ENCODE measurements around the gene ACYP2. TPM values are rescaled to one million over a fixed set of nuclear protein-coding genes. Genes with fewer than 3 reads are reported as not detected.
"Not testable (repeated sequence)": the region's sequence is repeated elsewhere in the genome, so short reads cannot be mapped to it uniquely, and the experiment has no call there.

The ACYP2 gene
- total RNA-seq, 2 donors from 2014 or later = 6.3 to 10.8 TPM

GRCh38 chr2:54120950-54121349 lies 5.5 kb downstream of the ACYP2 start:
- DNase-seq (ENCODE audit: low spot score in 2 of 2) (no peak), ATAC-seq (no peak)
- Mint-ChIP-seq H3K36me3 (peaks cover 18 to 40% of the 10 kb centered on the region in 2 donors), H3K27ac (no peak overlapping the region), H3K9me3 (peaks cover 0 to 14% of the 10 kb centered on the region in 2 donors)

DNA sequence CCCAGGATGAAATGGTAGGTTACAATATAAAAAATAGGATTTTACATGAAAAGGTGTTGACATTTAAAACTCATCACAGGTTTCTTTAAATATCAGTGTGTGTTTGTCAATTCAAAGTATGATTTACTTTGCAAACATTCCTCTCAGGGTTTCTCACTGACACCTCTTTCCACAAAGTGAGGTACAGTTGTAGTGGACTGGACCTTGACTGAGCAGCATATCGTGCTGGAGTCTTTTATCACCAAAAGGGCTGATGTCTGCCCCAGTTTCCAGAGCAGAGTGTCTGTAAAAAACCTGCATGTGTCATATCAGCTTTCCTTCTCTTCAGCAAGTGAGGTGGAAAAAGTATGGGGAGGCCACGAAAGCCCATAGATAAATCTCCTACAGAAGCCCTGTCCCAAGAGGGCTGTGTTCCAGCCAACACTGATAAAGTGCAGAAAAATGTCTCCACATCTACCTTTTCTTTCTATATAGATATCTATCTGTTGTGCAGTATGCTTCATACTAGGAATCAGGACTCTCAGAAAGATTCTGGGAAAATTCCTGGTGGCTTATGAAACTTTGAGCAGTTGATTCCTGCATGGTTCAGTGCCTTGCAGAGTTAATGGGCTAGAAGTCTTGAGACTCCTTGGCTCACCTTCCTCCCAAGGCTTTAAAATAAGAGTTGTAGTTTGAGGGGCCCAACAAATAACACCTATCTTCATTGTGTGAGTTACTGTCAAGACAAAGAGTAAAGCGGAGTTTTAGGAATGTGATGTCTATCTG lies 6.9 kb downstream of the ACYP2 start:
- Mint-ChIP-seq H3K36me3 (peaks cover 12 to 30% of the 10 kb centered on the region in 2 donors), H3K9me3 (peaks cover 0 to 8% of the 10 kb centered on the region in 2 donors), H3K27ac (peak overlapping the region in 1 of 2 donors; percentile 24)
- ATAC-seq (no peak), DNase-seq (ENCODE audit: low spot score in 2 of 2) (no peak)

GRCh38 chr2:54122939-54123338 lies 7.5 kb downstream of the ACYP2 start:
- Mint-ChIP-seq H3K27ac (no peak overlapping the region), H3K9me3 (peaks cover 0 to 7% of the 10 kb centered on the region in 2 donors), H3K36me3 (peaks cover 12 to 24% of the 10 kb centered on the region in 2 donors)
- DNase-seq (ENCODE audit: low spot score in 2 of 2) = no peak
- no peak for ATAC-seq

DNA sequence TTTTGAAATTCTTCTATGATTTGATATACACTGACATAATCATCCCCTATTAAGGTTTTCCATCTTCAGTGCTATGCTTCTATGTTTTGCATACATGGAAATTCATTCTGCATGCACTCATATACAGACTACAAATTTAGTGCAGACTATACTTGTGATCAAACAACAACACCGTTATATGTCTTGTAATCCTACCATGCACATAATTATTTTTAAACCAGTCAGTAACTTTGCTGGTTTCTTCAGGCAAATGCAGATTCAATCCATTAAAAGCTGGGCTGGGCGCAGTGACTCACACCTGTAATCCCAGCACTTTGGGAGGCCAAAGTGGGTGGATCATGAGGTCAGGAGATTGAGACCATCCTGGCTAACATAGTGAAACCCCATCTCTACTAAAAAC lies 11.8 kb downstream of the ACYP2 start:
- not testable (repeated sequence) for H3K9me3 Mint-ChIP-seq; ATAC-seq; H3K27ac Mint-ChIP-seq; DNase-seq (ENCODE audit: low spot score in 2 of 2); H3K36me3 Mint-ChIP-seq

DNA sequence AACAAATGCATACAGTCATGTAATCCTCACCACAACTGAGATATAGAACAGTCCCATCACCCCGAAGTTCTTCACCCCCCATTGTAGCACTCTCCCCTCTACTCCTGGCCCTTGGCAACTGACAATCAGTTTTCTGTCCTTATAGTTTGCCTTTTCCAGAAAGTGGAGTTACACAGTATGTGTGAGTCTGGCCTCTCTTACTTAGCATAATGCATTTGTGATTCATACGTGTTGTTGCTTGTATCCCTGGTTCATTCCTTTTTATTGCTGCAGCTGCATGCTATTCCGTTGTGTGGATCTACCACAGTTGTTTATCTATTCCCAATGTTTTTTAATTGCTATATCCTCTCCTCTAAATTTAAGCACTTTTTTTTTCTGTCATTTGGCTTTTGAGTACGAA lies 17.6 kb downstream of the ACYP2 start:
- H3K9me3 Mint-ChIP-seq = no peaks in the 10 kb centered on the region
- H3K27ac Mint-ChIP-seq = no peak overlapping the region
- ATAC-seq = no peak
- H3K36me3 Mint-ChIP-seq = no peaks in the 10 kb centered on the region
- DNase-seq (ENCODE audit: low spot score in 2 of 2) = no peak

GRCh38 chr2:54139210-54139609 lies 23.8 kb downstream of the ACYP2 start:
- H3K27ac Mint-ChIP-seq = no peak overlapping the region
- no peak for ATAC-seq
- no peak for DNase-seq (ENCODE audit: low spot score in 2 of 2)
- no peaks in the 10 kb centered on the region for H3K36me3 Mint-ChIP-seq
- H3K9me3 Mint-ChIP-seq = no peaks in the 10 kb centered on the region

- ATAC-seq (no peak), DNase-seq (ENCODE audit: low spot score in 2 of 2) (no peak)
- Mint-ChIP-seq H3K36me3 (no peaks in the 10 kb centered on the region), H3K9me3 (no peaks in the 10 kb centered on the region), H3K27ac (peak overlapping the region in 1 of 2 donors; percentile 70)
Observed at GRCh38 chr2:54143780-54144179, 28.4 kb downstream of the ACYP2 start.

DNA sequence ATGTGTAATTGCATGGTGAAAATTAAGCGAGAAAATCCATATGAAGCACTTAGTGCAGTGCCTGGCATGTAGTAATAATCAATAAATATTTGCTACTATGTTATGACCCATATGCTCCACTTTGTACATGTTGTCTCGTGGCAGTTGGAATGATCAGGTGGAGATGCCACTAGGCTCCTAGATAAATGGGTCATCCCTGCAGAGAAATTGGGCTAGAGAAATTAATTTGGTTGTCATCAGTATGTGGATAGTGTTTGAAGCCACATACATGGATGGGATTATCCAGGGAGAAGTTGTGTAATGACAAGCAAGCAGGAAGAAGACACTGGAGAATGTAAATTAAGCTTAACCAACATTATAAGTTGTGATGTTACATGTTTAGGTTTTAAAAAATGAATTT lies 33.0 kb downstream of the ACYP2 start:
- H3K27ac Mint-ChIP-seq = peak overlapping the region in 1 of 2 donors; percentile 42
- DNase-seq (ENCODE audit: low spot score in 2 of 2) = no peak
- ATAC-seq = no peak
- H3K9me3 Mint-ChIP-seq = no peaks in the 10 kb centered on the region
- no peaks in the 10 kb centered on the region for H3K36me3 Mint-ChIP-seq

- DNase-seq (ENCODE audit: low spot score in 2 of 2) (no peak), ATAC-seq (no peak)
- peaks cover under 1 to 4% of the 10 kb centered on the region in 2 donors for H3K36me3 Mint-ChIP-seq
- peaks cover 0 to 4% of the 10 kb centered on the region in 2 donors for H3K9me3 Mint-ChIP-seq
- H3K27ac Mint-ChIP-seq = no peak overlapping the region
Observed at GRCh38 chr2:54149638-54150441, 34.4 kb downstream of the ACYP2 start.

DNA sequence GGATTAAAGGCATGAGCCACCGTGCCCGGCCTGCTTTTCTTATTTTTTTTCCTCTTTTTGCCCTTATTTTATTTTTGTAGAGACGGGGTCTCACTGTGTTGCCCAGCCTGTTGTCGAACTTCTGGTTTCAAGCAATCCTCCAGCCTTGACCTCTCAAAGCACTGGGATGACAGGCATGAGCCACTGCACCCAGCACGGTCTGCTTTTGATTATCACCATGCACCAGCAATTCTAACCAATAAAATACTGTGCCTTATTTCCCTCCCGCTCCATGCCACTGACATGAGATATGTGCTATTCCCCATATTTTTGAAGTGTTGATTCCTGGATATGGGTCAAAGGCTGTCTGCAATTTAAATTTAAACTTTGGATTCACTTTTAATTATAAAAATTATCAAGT lies 42.9 kb downstream of the ACYP2 start:
- H3K27ac Mint-ChIP-seq = no peak overlapping the region

GRCh38 chr2:54161660-54162424 lies 46.4 kb downstream of the ACYP2 start:
- no peak for ATAC-seq
- H3K9me3 Mint-ChIP-seq = no peaks in the 10 kb centered on the region
- H3K36me3 Mint-ChIP-seq = no peaks in the 10 kb centered on the region
- no peak overlapping the region for H3K27ac Mint-ChIP-seq
- no peak for DNase-seq (ENCODE audit: low spot score in 2 of 2)

More for the DNA sequence above, 42.9 kb downstream of the ACYP2 start:
- H3K36me3 Mint-ChIP-seq = peaks cover 9 to 11% of the 10 kb centered on the region in 2 donors
- H3K9me3 Mint-ChIP-seq = peaks cover 0 to 13% of the 10 kb centered on the region in 2 donors
- DNase-seq (ENCODE audit: low spot score in 2 of 2) = no peak
- no peak for ATAC-seq

DNA sequence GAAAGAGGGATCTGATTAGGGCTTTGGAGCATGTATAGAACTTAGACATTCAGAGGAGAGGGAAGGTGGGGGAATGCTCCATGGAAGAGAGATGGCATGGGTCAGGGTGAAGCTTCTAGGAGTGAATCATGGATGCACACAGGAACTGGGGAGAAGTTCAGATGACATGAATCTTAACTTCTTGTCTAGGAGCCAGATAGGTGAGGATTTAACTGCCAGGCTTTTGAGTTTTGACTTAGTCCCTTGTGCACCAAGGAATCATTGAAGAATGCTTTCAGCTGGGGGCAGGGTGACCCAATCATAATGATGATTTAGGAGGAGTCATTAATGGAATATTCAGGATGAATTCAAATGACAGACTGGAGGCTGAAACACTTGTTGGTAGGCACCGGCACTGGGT lies 48.7 kb downstream of the ACYP2 start:
- ATAC-seq = no peak
- DNase-seq (ENCODE audit: low spot score in 2 of 2) = no peak
- Mint-ChIP-seq H3K27ac (no peak overlapping the region), H3K9me3 (no peaks in the 10 kb centered on the region), H3K36me3 (no peaks in the 10 kb centered on the region)

GRCh38 chr2:54166121-54166773 lies 50.8 kb downstream of the ACYP2 start:
- ATAC-seq (no peak), DNase-seq (ENCODE audit: low spot score in 2 of 2) (no peak)
- H3K27ac Mint-ChIP-seq = no peak overlapping the region

DNA sequence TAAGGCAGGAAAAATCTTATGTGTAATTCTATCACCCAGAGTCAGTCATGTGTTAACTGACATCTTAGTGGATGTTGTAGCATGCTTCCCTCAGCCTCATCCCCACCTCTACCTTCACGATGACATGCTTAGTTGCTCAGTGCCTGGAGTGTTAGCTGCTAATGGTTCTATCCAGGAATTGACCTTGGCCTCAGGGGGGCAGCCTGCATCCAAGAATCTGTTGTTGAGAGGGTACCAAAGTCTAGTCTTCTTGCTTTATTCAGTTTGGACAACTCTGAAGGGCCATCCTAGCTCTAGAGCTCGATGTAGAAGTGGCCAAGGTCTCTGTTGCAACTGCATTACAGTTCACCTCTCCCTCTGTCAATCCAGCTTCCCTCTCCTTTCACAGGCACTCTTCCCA lies 61.2 kb downstream of the ACYP2 start:
- no peak for ATAC-seq
- no peak for DNase-seq (ENCODE audit: low spot score in 2 of 2)
- Mint-ChIP-seq H3K9me3 (no peaks in the 10 kb centered on the region), H3K27ac (no peak overlapping the region), H3K36me3 (no peaks in the 10 kb centered on the region)

More at GRCh38 chr2:54166121-54166773, 50.8 kb downstream of the ACYP2 start:
- H3K36me3 Mint-ChIP-seq = no peaks in the 10 kb centered on the region
- H3K9me3 Mint-ChIP-seq = no peaks in the 10 kb centered on the region

- no peaks in the 10 kb centered on the region for H3K36me3 Mint-ChIP-seq
- ATAC-seq = no peak
- no peaks in the 10 kb centered on the region for H3K9me3 Mint-ChIP-seq
- no peak for DNase-seq (ENCODE audit: low spot score in 2 of 2)
- H3K27ac Mint-ChIP-seq = no peak overlapping the region
Observed at GRCh38 chr2:54183281-54183680, 67.9 kb downstream of the ACYP2 start.

DNA sequence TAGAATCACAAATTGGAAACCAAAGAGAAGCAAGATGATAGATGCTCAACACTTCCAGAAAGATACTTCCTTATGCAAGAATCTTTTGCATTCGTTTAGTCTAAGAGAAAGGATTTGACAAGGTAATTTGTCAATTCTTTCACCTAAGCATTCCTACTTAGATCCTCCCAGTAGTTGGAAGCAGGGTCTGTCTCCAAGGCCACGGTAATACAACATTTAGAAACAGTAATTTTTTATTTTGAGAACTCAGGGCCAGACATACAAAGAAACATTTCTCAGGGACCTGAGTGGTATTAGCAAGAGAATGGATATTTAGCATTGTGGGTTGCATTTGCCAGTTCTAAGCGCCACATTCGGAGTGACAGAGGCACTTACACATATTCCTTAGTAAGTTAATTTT lies 68.6 kb downstream of the ACYP2 start:
- no peak for DNase-seq (ENCODE audit: low spot score in 2 of 2)
- Mint-ChIP-seq H3K36me3 (no peaks in the 10 kb centered on the region), H3K9me3 (no peaks in the 10 kb centered on the region), H3K27ac (no peak overlapping the region)
- ATAC-seq = no peak
